ENCODE measurements around the gene SLC6A4. TPM values are rescaled to one million over a fixed set of nuclear protein-coding genes. Genes with fewer than 3 reads are reported as not detected.
A peak's percentile ranks its signal among the peaks of the same experiment; 100 is the strongest.
"Not testable (repeated sequence)": the region's sequence is repeated elsewhere in the genome, so short reads cannot be mapped to it uniquely, and the experiment has no call there.

Gene SLC6A4
- total and polyA plus RNA-seq, 5 experiments from 2014 or later: 0.05 to 0.16 TPM; not detected in 3

GRCh38 chr17:30158896-30159625, 76.4 kb downstream of the SLC6A4 start:
- Mint-ChIP-seq H3K27me3 (no peaks in the 10 kb centered on the region), H3K4me3 (peak overlapping the region in 1 of 10 donors; percentile 36), H3K27ac (no peak overlapping the region), H3K36me3 (peaks cover 26 to 55% (median 36%) of the 10 kb centered on the region in 3 donors), H3K9me3 (peaks cover 0 to 16% (median 5%) of the 10 kb centered on the region in 9 donors), H3K4me1 (peaks cover 24 to 48% (median 37%) of the 10 kb centered on the region in 4 donors)
- DNase-seq (no peak), ATAC-seq (no peak)
- POLR2A ChIA-PET: no interaction called here

- peaks cover 0 to 13% (median 3%) of the 10 kb centered on the region in 9 donors for H3K9me3 Mint-ChIP-seq
- no peak overlapping the region for H3K4me3 Mint-ChIP-seq
- peaks cover 25 to 50% (median 42%) of the 10 kb centered on the region in 4 donors for H3K4me1 Mint-ChIP-seq
- DNase-seq (no peak), ATAC-seq (no peak)
- H3K36me3 Mint-ChIP-seq: peaks cover 21 to 52% (median 31%) of the 10 kb centered on the region in 3 donors
- H3K27ac Mint-ChIP-seq: no peak overlapping the region
- POLR2A ChIA-PET: no interaction called here
- H3K27me3 Mint-ChIP-seq: no peaks in the 10 kb centered on the region
These were observed 80.1 kb downstream of the SLC6A4 start for GRCh38 chr17:30155389-30155788.

GRCh38 chr17:30153463-30153862, 82.0 kb downstream of the SLC6A4 start:
- POLR2A ChIA-PET: no interaction called here
- Mint-ChIP-seq H3K27ac (peak overlapping the region in 1 of 10 donors; percentile 46), H3K4me3 (no peak overlapping the region), H3K9me3 (no peaks in the 10 kb centered on the region), H3K36me3 (peaks cover 7 to 33% (median 16%) of the 10 kb centered on the region in 3 donors), H3K27me3 (no peaks in the 10 kb centered on the region), H3K4me1 (peaks cover 14 to 38% (median 32%) of the 10 kb centered on the region in 4 donors)
- ATAC-seq (no peak), DNase-seq (no peak)

GRCh38 chr17:30151471-30151870, 84.0 kb downstream of the SLC6A4 start:
- H3K27me3 Mint-ChIP-seq: no peaks in the 10 kb centered on the region
- H3K36me3 Mint-ChIP-seq: peaks cover 0 to 17% (median 7%) of the 10 kb centered on the region in 3 donors
- no peak for DNase-seq
- POLR2A ChIA-PET: no interaction called here
- H3K4me1 Mint-ChIP-seq: peaks cover 6 to 30% (median 22%) of the 10 kb centered on the region in 4 donors
- no peaks in the 10 kb centered on the region for H3K9me3 Mint-ChIP-seq
- ATAC-seq: no peak
- H3K27ac Mint-ChIP-seq: peak overlapping the region in 1 of 10 donors; percentile 37
- H3K4me3 Mint-ChIP-seq: no peak overlapping the region

GRCh38 chr17:30148376-30148775, 87.1 kb downstream of the SLC6A4 start:
- no peak overlapping the region for H3K4me3 Mint-ChIP-seq
- H3K36me3 Mint-ChIP-seq: peaks cover 0 to 21% (median 6%) of the 10 kb centered on the region in 3 donors
- ATAC-seq (no peak), DNase-seq (no peak)
- peaks cover 6 to 22% (median 16%) of the 10 kb centered on the region in 4 donors for H3K4me1 Mint-ChIP-seq
- POLR2A ChIA-PET: no interaction called here
- no peaks in the 10 kb centered on the region for H3K27me3 Mint-ChIP-seq
- H3K27ac Mint-ChIP-seq: peak overlapping the region in 1 of 10 donors; percentile 3
- H3K9me3 Mint-ChIP-seq: no peaks in the 10 kb centered on the region

GRCh38 chr17:30147860-30148259, 87.6 kb downstream of the SLC6A4 start:
- H3K27me3 Mint-ChIP-seq, DNase-seq, POLR2A ChIA-PET, ATAC-seq, H3K4me3 Mint-ChIP-seq, H3K9me3 Mint-ChIP-seq: not testable (repeated sequence)
- peak overlapping the region in 2 of 10 donors; percentile 3 to 22 for H3K27ac Mint-ChIP-seq
- peaks cover 0 to 17% (median 3%) of the 10 kb centered on the region in 3 donors for H3K36me3 Mint-ChIP-seq
- peaks cover 3 to 20% (median 12%) of the 10 kb centered on the region in 4 donors for H3K4me1 Mint-ChIP-seq

Other genes with a start within 250 kb of the SLC6A4 start
- 10 to 100 TPM; 34.0 to 36.5 TPM for gene NSRP1, start 118.9 kb downstream of the SLC6A4 start, total RNA-seq
- 10 to 100 TPM; 15.1 to 40.6 (median 28.2) TPM for gene NSRP1, start 118.9 kb downstream of the SLC6A4 start, polyA plus RNA-seq
- gene BLMH, start 56.2 kb upstream of the SLC6A4 start, total RNA-seq: 10 to 100 TPM; 50.2 to 52.0 TPM
- 10 to 100 TPM; 17.6 to 28.3 (median 25.4) TPM for gene BLMH, start 56.2 kb upstream of the SLC6A4 start, polyA plus RNA-seq
- gene TMIGD1, start 98.4 kb upstream of the SLC6A4 start, total RNA-seq: not detected
- gene TMIGD1, start 98.4 kb upstream of the SLC6A4 start, polyA plus RNA-seq: not detected
- gene CPD, start 143.2 kb upstream of the SLC6A4 start, total RNA-seq: 10 to 100 TPM; 21.9 to 27.7 TPM
- 10 to 100 TPM in 1 of 3 donors, 1 to 10 TPM in 2; 7.6 to 11.2 (median 8.1) TPM for gene CPD, start 143.2 kb upstream of the SLC6A4 start, polyA plus RNA-seq
- gene GOSR1, start 241.7 kb upstream of the SLC6A4 start, total RNA-seq: 10 to 100 TPM; 73.9 to 74.0 TPM
- gene GOSR1, start 241.7 kb upstream of the SLC6A4 start, polyA plus RNA-seq: 10 to 100 TPM; 48.0 to 64.3 (median 50.3) TPM